IPS-11a (cell line): Measurements from ENCODE around the gene OPA1.

Experiments
- H3K4me3 ChIP-seq: one replicate; pipeline ENCODE4 v1.5.1; 2013; ENCODE audit warnings: low read depth, low read length, control low read depth

OPA1 gene

GRCh38 chr3:193735850-193736249, 142.8 kb downstream of the OPA1 start:
- H3K4me3 ChIP-seq: no peak overlapping the region

GRCh38 chr3:193736616-193737015, 143.6 kb downstream of the OPA1 start:
- H3K4me3 ChIP-seq: no peak overlapping the region

- H3K4me3 ChIP-seq: no peak overlapping the region
Observed at GRCh38 chr3:193737191-193737751, 144.3 kb downstream of the OPA1 start.

GRCh38 chr3:193742628-193743027, 149.6 kb downstream of the OPA1 start:
- H3K4me3 ChIP-seq: no peak overlapping the region

GRCh38 chr3:193743702-193744047, 150.7 kb downstream of the OPA1 start:
- H3K4me3 ChIP-seq: no peak overlapping the region

- H3K4me3 ChIP-seq: no peak overlapping the region
Observed at GRCh38 chr3:193744048-193744821, 151.2 kb downstream of the OPA1 start.

- H3K4me3 ChIP-seq: no peak overlapping the region
Observed at GRCh38 chr3:193744822-193745684, 152.0 kb downstream of the OPA1 start.

- no peak overlapping the region for H3K4me3 ChIP-seq
Observed at GRCh38 chr3:193746832-193747231, 153.8 kb downstream of the OPA1 start.
